GM21515 (cell line): Measurements from ENCODE around the gene CENPM.
A peak's percentile ranks its signal among the peaks of the same experiment; 100 is the strongest.

Experiments used
- ATAC-seq: cut with Tn5 transposase; IDR thresholded peaks from one replicate; pipeline ENCODE4 v1.9.1; 2021; ENCODE audit not compliant: unreplicated experiment

CENPM gene

GRCh38 chr22:41946629-41947423 lies at the start of gene CENPM:
Gene CENPM (minus strand): TSS chr22:41947152. CDS start chr22:41947076, 76 bp downstream.
- peak; percentile 77 for ATAC-seq

GRCh38 chr22:41995211-41995610 lies 48.3 kb upstream of the CENPM start:
- ATAC-seq: no peak

- ATAC-seq: no peak
These were observed 45.5 kb upstream of the CENPM start for GRCh38 chr22:41992496-41992895.

- no peak for ATAC-seq
These were observed 44.2 kb upstream of the CENPM start for GRCh38 chr22:41991111-41991510.

- no peak for ATAC-seq
These were observed 42.3 kb upstream of the CENPM start for GRCh38 chr22:41989246-41989645.

GRCh38 chr22:41987276-41987675 lies 40.3 kb upstream of the CENPM start:
- no peak for ATAC-seq

GRCh38 chr22:41983513-41984405 lies 36.8 kb upstream of the CENPM start:
- ATAC-seq: no peak

GRCh38 chr22:41982865-41983264 lies 35.9 kb upstream of the CENPM start:
- no peak for ATAC-seq

- no peak for ATAC-seq
These were observed 32.7 kb upstream of the CENPM start for GRCh38 chr22:41979423-41980250.

- ATAC-seq: no peak
These were observed 31.8 kb upstream of the CENPM start for GRCh38 chr22:41978732-41979131.

GRCh38 chr22:41976961-41977566 lies 30.1 kb upstream of the CENPM start:
- ATAC-seq: no peak

- no peak for ATAC-seq
These were observed 29.3 kb upstream of the CENPM start for GRCh38 chr22:41976070-41976901.

- ATAC-seq: no peak
These were observed 28.5 kb upstream of the CENPM start for GRCh38 chr22:41975299-41976069.

GRCh38 chr22:41974691-41975290 lies 27.8 kb upstream of the CENPM start:
- ATAC-seq: no peak

- no peak for ATAC-seq
These were observed 24.5 kb upstream of the CENPM start for GRCh38 chr22:41971431-41971830.

GRCh38 chr22:41970601-41971000 lies 23.6 kb upstream of the CENPM start:
- no peak for ATAC-seq

GRCh38 chr22:41969110-41969646 lies 22.2 kb upstream of the CENPM start, which contains the start of gene SEPTIN3:
Gene SEPTIN3 (plus strand): TSS chr22:41969443. CDS start chr22:41971493, 2,050 bp downstream.
- no peak for ATAC-seq

- ATAC-seq: no peak
These were observed 21.6 kb upstream of the CENPM start for GRCh38 chr22:41968601-41969000.
